COLO668 (cell line): ENCODE measurements around the gene GATA5.

ENCODE experiments used
- DNase-seq: peaks from one replicate; lab custom pipeline; 2025; ENCODE audit not compliant: unreplicated experiment; lab: John Stamatoyannopoulos, UW

The GATA5 gene

GRCh38 chr20:62418709-62419487 is 56.9 kb downstream of the GATA5 start:
- no peak for DNase-seq

GRCh38 chr20:62417981-62418708 is 57.6 kb downstream of the GATA5 start:
- no peak for DNase-seq

GRCh38 chr20:62416651-62417637 is 58.9 kb downstream of the GATA5 start:
- no peak for DNase-seq

GRCh38 chr20:62415354-62416111 is 60.3 kb downstream of the GATA5 start:
- DNase-seq: no peak

GRCh38 chr20:62413896-62414481 is 61.8 kb downstream of the GATA5 start:
- DNase-seq: peak; percentile 42
